Kidney tubule cell (primary cell): Measurements from ENCODE around the gene DAG1.
"Not testable (repeated sequence)": the region's sequence is repeated elsewhere in the genome, so short reads cannot be mapped to it uniquely, and the experiment has no call there.

Experiments
- DNase-seq: peaks from one replicate; pipeline ENCODE4 v3.0.0-alpha.2; 2018; ENCODE audit warnings: low spot score

DAG1 gene

GRCh38 chr3:49470714-49471420, 800 bp downstream of the DAG1 start:
- DNase-seq: peak; percentile 29

GRCh38 chr3:49471856-49472495, 1.9 kb downstream of the DAG1 start:
- peak; percentile 47 for DNase-seq

GRCh38 chr3:49476563-49476962, 6.5 kb downstream of the DAG1 start:
- DNase-seq: peak; percentile 82

GRCh38 chr3:49482766-49483165, 12.7 kb downstream of the DAG1 start:
- no peak for DNase-seq

- no peak for DNase-seq
These were observed 14.4 kb downstream of the DAG1 start for GRCh38 chr3:49484471-49484870.

- DNase-seq: no peak
These were observed 19.2 kb downstream of the DAG1 start for GRCh38 chr3:49489247-49489646.

GRCh38 chr3:49492969-49493368, 22.9 kb downstream of the DAG1 start:
- DNase-seq: no peak

- no peak for DNase-seq
These were observed 23.8 kb downstream of the DAG1 start for GRCh38 chr3:49493901-49494300.

GRCh38 chr3:49495023-49495422, 25.0 kb downstream of the DAG1 start:
- DNase-seq: no peak

- not testable (repeated sequence) for DNase-seq
These were observed 26.8 kb downstream of the DAG1 start for GRCh38 chr3:49496845-49497244.

GRCh38 chr3:49497606-49498005, 27.5 kb downstream of the DAG1 start:
- peak; percentile 42 for DNase-seq

GRCh38 chr3:49498239-49498638, 28.2 kb downstream of the DAG1 start:
- peak; percentile 30 for DNase-seq

- DNase-seq: peak; percentile 13
These were observed 28.6 kb downstream of the DAG1 start for GRCh38 chr3:49498648-49499047.

GRCh38 chr3:49500205-49500731, 30.2 kb downstream of the DAG1 start:
- DNase-seq: no peak

GRCh38 chr3:49500732-49501609, 30.9 kb downstream of the DAG1 start:
- peak; percentile 91 for DNase-seq

- no peak for DNase-seq
These were observed 31.8 kb downstream of the DAG1 start for GRCh38 chr3:49501842-49502241.

- DNase-seq: no peak
These were observed 36.8 kb downstream of the DAG1 start for GRCh38 chr3:49506906-49507305.

- DNase-seq: no peak
These were observed 39.0 kb downstream of the DAG1 start for GRCh38 chr3:49509028-49509561.

- DNase-seq: no peak
These were observed 41.6 kb downstream of the DAG1 start for GRCh38 chr3:49511639-49512038.

- no peak for DNase-seq
These were observed 42.8 kb downstream of the DAG1 start for GRCh38 chr3:49512781-49513355.

GRCh38 chr3:49513494-49514124, 43.5 kb downstream of the DAG1 start:
- DNase-seq: no peak
